Thoracic aorta (tissue), 2 donors: Measurements from ENCODE around the gene WHRN. TPM values are rescaled to one million over a fixed set of nuclear protein-coding genes. Genes with fewer than 3 reads are reported as not detected.

Experiments used
- ATAC-seq: fragments of 150-250 bp; one replicate; pipeline ENCODE4 v1.8.0; 2017; ENCODE audit warnings: low read depth; ENCODE audit not compliant: insufficient number of reproducible peaks, low FRiP score
- DNase-seq: peaks from one replicate; pipeline ENCODE4 v3.0.0-alpha.2; 2020; ENCODE audit warnings: low spot score
- H3K27ac ChIP-seq, 2 donors: fragments of 200-600 bp; sonication (generic); 1 replicate in 1 of 2; 2 replicates in 1 of 2; pipeline ENCODE4 v1.5.1; 2016; ENCODE audit warnings: mild to moderate bottlenecking in 2 of 2, moderate library complexity in 2 of 2
- H3K27me3 ChIP-seq: fragments of 200-600 bp; sonication (generic); replicated peaks from 2 replicates; pipeline ENCODE4 v1.6.0; 2016; ENCODE audit warnings: mild to moderate bottlenecking; ENCODE audit not compliant: insufficient read depth
- H3K36me3 ChIP-seq: fragments of 200-600 bp; sonication (generic); one replicate; pipeline ENCODE4 v1.5.1; 2016
- H3K4me1 ChIP-seq, 2 donors: fragments of 200-600 bp; sonication (generic); 1 replicate in 1 of 2; 2 replicates in 1 of 2; pipeline versions ENCODE4 v1.5.1 to v1.6.0; 2016; ENCODE audit warnings: low read depth in 2 of 2, mild to moderate bottlenecking in 1 of 2; ENCODE audit not compliant: control insufficient read depth in 1 of 2
- H3K4me3 ChIP-seq: fragments of 200-600 bp; sonication (generic); 2 replicates; pipeline ENCODE4 v1.5.1; 2016; ENCODE audit warnings: mild to moderate bottlenecking
- H3K9me3 ChIP-seq: fragments of 200-600 bp; sonication (generic); 2 replicates; pipeline ENCODE4 v1.5.1; 2016
- CTCF ChIP-seq: fragments of 200-600 bp; sonication (generic); IDR thresholded peaks from one replicate; pipeline ENCODE4 v1.5.1; 2019; ENCODE audit warnings: antibody characterized with exemption
- total RNA-seq, 2 donors: library from RNA; depleted of rRNA; stranded (reverse); fragments of >200 nt; gene quantifications; one replicate each; pipeline versions ENCODE4 v1.1.0 to v1.2.3, GENCODE V29; 2016

The WHRN gene
- total RNA-seq, 2 donors from 2014 or later: 4.1 to 5.1 TPM

DNA sequence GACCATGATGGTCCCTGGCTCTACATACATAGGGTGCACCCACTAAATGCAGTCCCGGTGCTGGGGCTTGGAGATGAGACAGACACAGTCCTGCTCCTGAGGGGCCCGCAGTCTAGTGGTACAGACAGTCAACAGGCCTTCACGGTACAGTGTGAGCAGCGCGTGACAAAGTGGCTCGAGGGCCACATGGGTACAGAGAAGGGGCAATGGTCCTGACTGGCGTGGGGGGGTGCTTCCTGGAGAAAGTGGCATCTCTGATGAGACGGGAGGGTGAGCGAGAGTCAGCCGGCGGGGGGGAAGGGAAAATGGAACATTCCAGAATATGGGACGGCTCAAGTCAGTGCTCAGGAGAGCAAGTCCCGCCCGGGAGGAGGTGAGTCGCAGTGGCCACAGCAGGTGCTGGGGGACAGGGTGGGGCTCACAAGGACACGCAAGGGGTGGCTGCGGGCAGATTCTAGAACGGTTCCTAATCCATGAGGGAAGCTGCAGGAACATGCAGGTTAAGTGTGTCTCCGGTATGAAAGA lies 38.0 kb downstream of the WHRN start:
- H3K9me3 ChIP-seq: no peaks in the 10 kb centered on the region
- DNase-seq: no peak
- ATAC-seq: no peak
- no peaks in the 10 kb centered on the region for H3K27me3 ChIP-seq
- no peaks in the 10 kb centered on the region for H3K36me3 ChIP-seq
- no peak overlapping the region for H3K4me3 ChIP-seq
- no peak for TF ChIP-seq CTCF
- no peaks in the 10 kb centered on the region for H3K4me1 ChIP-seq
- no peak overlapping the region for H3K27ac ChIP-seq

DNA sequence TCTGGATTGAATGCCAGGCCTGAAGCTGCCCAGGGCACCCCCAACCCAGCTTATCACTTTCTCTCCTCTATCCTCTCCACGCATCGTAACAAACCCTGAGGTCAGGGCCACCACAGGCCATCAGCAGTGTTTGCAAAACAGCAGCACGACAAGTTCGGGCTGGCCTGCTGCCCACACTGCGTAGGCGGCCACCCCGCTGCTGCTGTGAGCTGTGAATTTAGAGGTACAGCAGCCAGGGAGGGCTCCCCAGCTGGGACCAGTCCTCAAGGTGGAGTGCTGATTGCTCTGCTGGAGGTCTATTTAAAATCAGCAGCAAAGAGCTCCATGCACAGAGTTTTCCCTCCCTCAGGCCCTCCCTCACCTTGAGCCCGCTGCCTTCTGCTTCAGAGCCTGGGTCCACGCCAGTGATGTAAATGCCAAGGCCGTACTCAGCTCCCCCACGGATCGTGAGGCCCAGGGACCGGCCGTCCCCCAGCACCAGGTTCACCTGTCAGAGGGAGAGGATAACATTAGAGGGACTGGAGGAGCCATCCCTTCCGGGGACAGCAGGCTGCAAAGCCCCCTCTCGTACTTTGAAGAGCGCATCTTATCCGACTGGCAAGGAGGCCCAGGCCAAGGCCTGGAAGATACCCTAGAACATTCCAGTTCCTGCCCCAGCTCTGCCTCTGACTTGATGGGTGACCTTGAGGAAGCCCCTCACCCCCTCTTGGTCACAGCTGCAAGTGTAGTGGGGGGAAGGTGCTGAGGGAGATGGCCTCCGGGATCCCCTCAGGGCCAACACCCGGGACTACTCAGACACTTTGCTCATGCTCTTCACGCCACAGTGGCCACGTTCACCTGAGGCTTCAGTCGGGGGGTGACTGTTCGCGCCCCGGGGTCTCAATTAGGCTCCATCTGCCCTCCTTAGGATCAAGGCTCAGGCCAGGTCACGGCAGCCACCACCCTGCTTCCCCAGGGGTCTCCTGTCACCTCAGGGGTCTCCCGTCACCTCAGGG lies 39.1 kb downstream of the WHRN start:
- no peaks in the 10 kb centered on the region for H3K4me1 ChIP-seq
- H3K36me3 ChIP-seq: no peaks in the 10 kb centered on the region
- no peaks in the 10 kb centered on the region for H3K9me3 ChIP-seq
- ATAC-seq (no peak), DNase-seq (no peak)
- TF ChIP-seq CTCF: no peak
- H3K27ac ChIP-seq: no peak overlapping the region
- no peak overlapping the region for H3K4me3 ChIP-seq
- no peaks in the 10 kb centered on the region for H3K27me3 ChIP-seq

GRCh38 chr9:114465417-114465816 lies 39.9 kb downstream of the WHRN start:
- ATAC-seq: no peak
- Histone ChIP-seq H3K4me1 (no peaks in the 10 kb centered on the region), H3K27me3 (no peaks in the 10 kb centered on the region), H3K9me3 (no peaks in the 10 kb centered on the region), H3K4me3 (no peak overlapping the region), H3K27ac (no peak overlapping the region), H3K36me3 (no peaks in the 10 kb centered on the region)
- no peak for TF ChIP-seq CTCF
- DNase-seq: no peak

DNA sequence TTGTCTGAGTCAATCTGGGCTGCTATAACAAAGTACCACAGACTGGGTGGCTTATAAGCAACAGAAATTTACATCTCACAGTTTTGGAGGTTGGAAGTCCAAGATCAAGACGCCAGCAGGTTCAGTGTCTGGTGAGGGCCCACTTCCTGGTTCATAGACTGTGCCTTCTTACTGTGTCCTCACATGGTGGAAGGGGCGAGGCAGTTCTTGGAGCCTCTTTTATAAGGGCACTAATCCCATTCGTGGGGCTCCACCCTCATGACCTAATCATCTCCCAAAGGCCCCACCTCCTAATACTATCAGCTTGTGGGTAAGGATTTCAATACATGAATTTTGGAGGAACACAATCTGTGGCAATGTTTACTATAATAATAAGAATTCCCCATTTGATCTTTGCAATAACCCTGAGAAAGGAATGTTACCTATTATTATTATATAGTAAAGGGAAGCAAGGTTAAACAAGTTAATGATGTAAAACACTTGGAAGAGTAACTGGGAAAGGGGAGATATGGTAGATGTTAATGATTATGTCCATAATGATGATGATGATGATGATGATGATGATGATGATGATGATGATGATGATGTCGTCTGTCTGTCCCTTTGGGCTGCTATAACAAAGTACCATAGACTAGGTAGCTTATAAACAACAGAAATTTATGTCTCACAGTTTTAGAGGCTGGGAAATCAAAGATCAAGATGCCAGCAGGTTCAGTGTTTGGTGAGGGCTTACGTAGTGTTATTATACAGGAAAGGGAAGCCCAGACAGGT lies 40.8 kb downstream of the WHRN start:
- H3K36me3 ChIP-seq: no peaks in the 10 kb centered on the region
- H3K27ac ChIP-seq: no peak overlapping the region
- TF ChIP-seq CTCF: no peak
- H3K27me3 ChIP-seq: no peaks in the 10 kb centered on the region
- H3K4me3 ChIP-seq: no peak overlapping the region
- no peaks in the 10 kb centered on the region for H3K4me1 ChIP-seq
- H3K9me3 ChIP-seq: no peaks in the 10 kb centered on the region
- ATAC-seq (no peak), DNase-seq (no peak)

- H3K9me3 ChIP-seq: no peaks in the 10 kb centered on the region
- H3K4me1 ChIP-seq: no peaks in the 10 kb centered on the region
- no peaks in the 10 kb centered on the region for H3K27me3 ChIP-seq
- DNase-seq (no peak), ATAC-seq (no peak)
- no peak for TF ChIP-seq CTCF
- H3K4me3 ChIP-seq: no peak overlapping the region
- no peak overlapping the region for H3K27ac ChIP-seq
- H3K36me3 ChIP-seq: no peaks in the 10 kb centered on the region
These were observed 42.5 kb downstream of the WHRN start for GRCh38 chr9:114462791-114463190.
